ENCODE data around the gene GPRC5D.

Gene GPRC5D

GRCh38 chr12:12903642-12904609, 48.0 kb downstream of the GPRC5D start:
- DNase-seq: no peak

GRCh38 chr12:12902036-12902435, 49.9 kb downstream of the GPRC5D start:
- DNase-seq: no peak

- DNase-seq: peak; percentile 69
These were observed 50.7 kb downstream of the GPRC5D start for GRCh38 chr12:12901158-12901791.

GRCh38 chr12:12900786-12901157, 51.2 kb downstream of the GPRC5D start:
- no peak for DNase-seq

DNA sequence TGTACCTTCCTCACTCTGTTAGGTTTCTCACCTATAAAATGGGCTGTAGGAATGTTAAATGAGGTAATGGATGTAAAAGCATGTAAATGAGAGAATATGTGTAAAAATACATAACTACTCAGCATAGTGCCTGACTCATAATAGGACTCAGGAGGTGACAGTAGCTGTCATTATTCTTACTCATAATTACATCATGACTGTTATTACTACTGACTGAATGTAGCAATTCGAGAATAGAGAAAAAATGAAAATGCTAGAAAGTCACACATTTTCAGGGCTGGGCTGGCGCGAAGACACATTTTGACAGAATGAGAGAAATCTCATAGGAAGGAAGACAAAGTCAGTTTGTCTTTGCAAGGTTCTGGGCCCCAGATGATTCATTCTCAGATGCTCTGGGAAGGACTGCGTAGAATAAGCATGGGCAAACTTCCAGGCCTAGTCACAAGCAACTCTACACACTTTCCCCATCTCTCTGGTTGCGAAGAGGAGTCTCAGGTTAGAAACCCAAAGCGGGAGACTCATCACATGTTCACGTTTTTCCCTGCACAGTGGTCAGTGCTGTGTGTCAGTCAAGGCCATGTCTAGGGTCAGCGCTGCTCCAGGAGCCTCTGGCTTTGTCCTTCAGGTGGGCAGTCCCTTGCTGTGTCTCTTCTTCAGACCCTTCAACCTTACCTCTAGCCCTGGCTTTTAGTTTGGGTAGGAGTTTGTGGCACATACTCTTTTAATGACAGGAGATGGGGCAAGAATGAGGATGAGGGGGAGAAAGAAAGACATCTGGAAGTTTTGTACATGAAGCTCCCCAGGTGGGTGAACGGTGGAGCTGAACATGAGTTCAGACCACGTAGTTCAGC, 52.2 kb downstream of the GPRC5D start:
- peak; percentile 84 for DNase-seq

DNA sequence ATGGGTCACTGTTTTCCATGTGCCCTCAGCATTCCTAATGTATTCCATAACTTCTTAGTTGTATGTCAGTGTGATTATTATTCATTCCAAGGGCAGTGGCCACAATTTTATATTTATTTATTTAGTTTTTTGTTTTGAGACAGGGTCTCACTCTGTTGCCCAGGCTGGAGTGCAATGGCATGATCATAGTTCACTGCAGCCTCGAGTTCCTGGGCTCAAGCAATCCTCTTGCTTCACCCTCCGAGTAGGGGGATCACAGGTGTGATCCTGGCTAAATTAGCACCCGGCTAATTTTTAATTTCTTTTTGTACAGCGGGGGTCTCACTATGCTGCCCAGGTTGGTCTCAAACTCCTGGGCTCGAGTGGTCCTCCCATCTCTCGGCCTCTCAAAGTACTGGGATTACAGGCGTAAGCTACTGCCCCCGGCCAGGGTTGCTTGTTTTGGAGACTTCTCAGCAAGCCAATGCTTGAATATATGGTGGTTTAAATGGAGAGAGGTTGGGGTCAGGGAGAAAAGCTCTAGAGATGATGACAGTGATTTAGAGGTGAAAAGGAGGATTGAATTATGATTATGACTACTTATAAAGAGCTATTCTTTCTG, 53.0 kb downstream of the GPRC5D start:
- DNase-seq: no peak

DNA sequence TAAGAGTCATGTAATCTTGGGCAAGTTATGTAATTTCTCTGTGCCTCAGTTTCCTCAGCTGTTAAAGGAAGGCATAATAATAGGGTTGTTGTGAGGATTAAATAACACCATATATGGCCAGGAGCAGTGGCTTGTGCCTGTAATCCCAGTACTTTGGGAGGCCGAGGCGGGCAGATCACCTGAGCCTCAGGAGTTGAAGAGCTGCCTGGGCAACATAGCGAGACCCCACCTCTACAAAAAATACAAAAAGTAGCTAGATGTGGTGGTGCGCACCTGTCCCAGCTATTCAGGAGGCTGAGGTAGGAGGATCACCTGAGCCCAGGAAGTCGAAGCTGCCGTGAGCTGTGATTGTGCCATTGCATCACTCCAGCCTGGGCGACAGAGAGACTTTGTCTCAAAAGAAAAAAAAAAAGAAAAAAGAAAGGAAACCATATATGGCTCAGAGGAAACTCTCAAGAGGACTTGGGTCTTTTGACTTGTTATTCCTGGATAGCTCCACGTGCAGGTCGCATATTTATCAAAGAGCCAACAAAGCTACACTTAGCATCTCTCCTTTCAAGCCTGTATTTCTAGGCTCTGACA, 53.7 kb downstream of the GPRC5D start:
- no peak for DNase-seq

- DNase-seq: no peak
These were observed 54.7 kb downstream of the GPRC5D start for GRCh38 chr12:12897302-12897701.

DNA sequence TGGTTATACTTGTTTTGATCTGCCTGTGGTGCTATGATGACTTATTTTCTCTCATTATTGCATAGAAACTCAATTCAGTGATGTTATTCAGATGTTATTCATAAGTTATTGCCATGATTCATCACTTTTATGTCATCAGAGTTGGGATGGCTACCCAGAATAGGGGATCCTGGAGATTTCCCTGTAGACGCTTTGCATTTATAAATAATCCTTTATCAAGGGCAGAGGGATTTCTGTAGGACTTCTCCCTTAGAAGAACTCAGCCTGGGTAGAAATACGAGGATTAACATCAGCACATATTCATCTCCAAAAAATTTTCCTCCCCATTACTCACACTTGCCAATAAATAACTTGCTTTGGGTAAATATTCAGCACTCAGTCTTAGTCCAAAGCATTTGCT, 55.7 kb downstream of the GPRC5D start:
- DNase-seq: no peak

GRCh38 chr12:12893438-12893837, 58.5 kb downstream of the GPRC5D start:
- no peak for DNase-seq

- DNase-seq: no peak
These were observed 59.3 kb downstream of the GPRC5D start for GRCh38 chr12:12892681-12893141.

DNA sequence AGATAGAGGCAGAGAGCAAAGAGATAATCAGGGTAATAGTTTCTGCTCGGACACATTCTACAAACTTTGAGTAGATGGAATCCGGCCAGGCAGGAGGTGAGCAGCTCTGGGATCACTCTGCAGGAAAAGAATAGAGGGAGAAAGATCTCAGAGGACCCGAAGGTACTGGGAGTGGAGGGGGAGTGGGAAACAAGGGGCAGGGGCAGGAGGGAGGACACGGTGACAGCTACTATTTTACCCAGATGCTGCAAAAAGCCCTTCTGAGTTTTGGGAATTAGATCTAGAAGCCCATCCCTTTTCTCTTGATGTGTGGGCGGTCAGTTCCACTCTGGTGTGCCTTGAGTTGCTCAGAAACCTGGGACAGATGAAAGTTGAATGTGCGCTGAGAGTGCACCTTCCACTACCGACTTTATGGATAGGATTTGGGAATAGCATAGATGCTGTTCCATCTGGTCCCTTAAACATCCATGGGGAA, 60.1 kb downstream of the GPRC5D start:
- no peak for DNase-seq

DNA sequence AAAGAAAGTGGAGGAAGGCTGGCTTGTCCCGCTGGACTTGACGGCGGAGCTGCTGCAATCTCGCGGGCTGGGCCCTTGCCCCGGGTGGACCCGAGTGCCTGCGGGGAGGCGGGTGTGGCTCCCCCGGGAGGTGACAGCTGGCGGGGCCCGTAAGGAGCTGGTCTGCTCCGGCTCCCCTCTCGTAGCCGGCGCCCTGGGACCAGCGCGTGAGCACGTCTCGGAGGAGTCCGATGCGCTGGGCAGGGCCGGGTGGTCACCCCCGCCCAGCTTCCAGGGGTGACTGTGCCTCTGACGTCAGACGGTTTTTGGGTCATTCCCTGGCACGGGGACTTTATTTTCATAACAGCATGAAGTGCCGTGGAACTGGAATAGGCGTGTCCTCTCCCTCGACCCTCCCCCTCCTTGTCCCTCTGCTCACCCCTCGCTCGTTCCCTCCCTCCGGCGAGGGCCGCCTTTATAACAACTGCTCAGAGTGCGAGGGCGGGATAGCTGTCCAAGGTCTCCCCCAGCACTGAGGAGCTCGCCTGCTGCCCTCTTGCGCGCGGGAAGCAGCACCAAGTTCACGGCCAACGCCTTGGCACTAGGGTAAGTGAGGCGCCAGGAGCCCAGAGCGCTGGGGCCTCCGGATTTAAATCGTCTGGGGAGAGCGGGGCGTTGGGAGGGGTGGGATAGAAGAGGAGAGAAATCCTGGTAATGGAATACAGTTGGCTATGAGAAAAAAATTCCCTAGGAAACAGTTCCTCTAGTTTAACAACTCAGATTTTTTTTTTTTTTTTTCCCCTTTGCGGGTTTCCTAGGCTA, 60.7 kb downstream of the GPRC5D start, which contains the start of gene GPRC5A:
Gene GPRC5A, plus strand, starts transcription at position 483 of the 801 bp plus-strand sequence. CDS start 16,688 bp downstream, outside the sequence.
- DNase-seq: peak; percentile 30
